ENCODE measurements around the gene ASCC3.

- TF ChIP-seq CTCF (IDR thresholded peaks at IDR 0.05; ENCODE audit: low read depth, low read length, poor library complexity, severe bottlenecking) (no peak), EZH2phosphoT487 (IDR thresholded peaks at IDR 0.05; ENCODE audit: borderline replicate concordance, low read length) (no peak)
Measured at GRCh38 chr6:100920028-100920605, 39.0 kb upstream of the ASCC3 start.

Data from DOHH2 (cell line).